H1 (cell line): ENCODE data around the gene TTLL1. TPM values are rescaled to one million over a fixed set of nuclear protein-coding genes. Genes with fewer than 3 reads are reported as not detected.

Source experiments
- CTCF ChIP-seq, 3 experiments: IDR thresholded peaks; 1 replicate in 2 of 3; 2 replicates in 1 of 3; pipeline versions ENCODE4 v1.5.1 to v1.6.1; 2011; ENCODE audit warnings: low read length in 3 of 3, mild to moderate bottlenecking in 3 of 3, inconsistent platforms in 2 of 3, low read depth in 1 of 3, moderate library complexity in 1 of 3; ENCODE audit not compliant: insufficient read depth in 1 of 3; ENCODE audit errors: control extremely low read depth in 1 of 3
- POU5F1 ChIP-seq: IDR thresholded peaks from 2 replicates; pipeline ENCODE4 v1.6.1; 2011; ENCODE audit warnings: low read depth, mild to moderate bottlenecking, low read length, moderate library complexity
- SP2 ChIP-seq: IDR thresholded peaks from 2 replicates; pipeline ENCODE4 v1.6.1; 2012; ENCODE audit warnings: mild to moderate bottlenecking, low read length, inconsistent platforms
- polyA plus RNA-seq, 7 experiments: library from polyadenylated mRNA; depleted of rRNA in 3 of 7; stranded (reverse) in 5 of 7; unstranded in 2 of 7; fragments of >200 nt in 5 of 7; fragments of 200-250 nt in 2 of 7; gene quantifications; 1 replicate in 5 of 7; 2 replicates in 1 of 7; 4 replicates in 1 of 7; pipeline versions ENCODE4 v1.2.1 to v1.2.3, GENCODE V29; 2011 to 2013; ENCODE audit warnings: missing spikeins in 2 of 7, mixed read lengths in 2 of 7
- total RNA-seq: library from RNA; stranded (reverse); fragmentation: NEBNext Ultra II Directional; extraction: Animal tissue kit (Norgen Biotek cat#: 25700); gene quantifications from 2 replicates; pipeline ENCODE4 v1.2.1, GENCODE V29; 2021

TTLL1 gene
- total and polyA plus RNA-seq, 2 of the 8 experiments (the other 6 are each of a cell fraction or from before 2014, with no cell fraction given), result 5.0 to 13.8 TPM

- TF ChIP-seq CTCF (IDR thresholded peaks at IDR 0.05; ENCODE audit: control extremely low read depth in 1 of 3, insufficient read depth in 1 of 3, low read depth in 1 of 3, low read length in 3 of 3) (no peak), SP2 (no peak), POU5F1 (no peak)
These were observed 75.6 kb downstream of the TTLL1 start (continued) for GRCh38 chr22:43013355-43014315.
